ENCODE results near the gene CRYGD.
"Not testable (repeated sequence)": the region's sequence is repeated elsewhere in the genome, so short reads cannot be mapped to it uniquely, and the experiment has no call there.

CRYGD gene

DNA sequence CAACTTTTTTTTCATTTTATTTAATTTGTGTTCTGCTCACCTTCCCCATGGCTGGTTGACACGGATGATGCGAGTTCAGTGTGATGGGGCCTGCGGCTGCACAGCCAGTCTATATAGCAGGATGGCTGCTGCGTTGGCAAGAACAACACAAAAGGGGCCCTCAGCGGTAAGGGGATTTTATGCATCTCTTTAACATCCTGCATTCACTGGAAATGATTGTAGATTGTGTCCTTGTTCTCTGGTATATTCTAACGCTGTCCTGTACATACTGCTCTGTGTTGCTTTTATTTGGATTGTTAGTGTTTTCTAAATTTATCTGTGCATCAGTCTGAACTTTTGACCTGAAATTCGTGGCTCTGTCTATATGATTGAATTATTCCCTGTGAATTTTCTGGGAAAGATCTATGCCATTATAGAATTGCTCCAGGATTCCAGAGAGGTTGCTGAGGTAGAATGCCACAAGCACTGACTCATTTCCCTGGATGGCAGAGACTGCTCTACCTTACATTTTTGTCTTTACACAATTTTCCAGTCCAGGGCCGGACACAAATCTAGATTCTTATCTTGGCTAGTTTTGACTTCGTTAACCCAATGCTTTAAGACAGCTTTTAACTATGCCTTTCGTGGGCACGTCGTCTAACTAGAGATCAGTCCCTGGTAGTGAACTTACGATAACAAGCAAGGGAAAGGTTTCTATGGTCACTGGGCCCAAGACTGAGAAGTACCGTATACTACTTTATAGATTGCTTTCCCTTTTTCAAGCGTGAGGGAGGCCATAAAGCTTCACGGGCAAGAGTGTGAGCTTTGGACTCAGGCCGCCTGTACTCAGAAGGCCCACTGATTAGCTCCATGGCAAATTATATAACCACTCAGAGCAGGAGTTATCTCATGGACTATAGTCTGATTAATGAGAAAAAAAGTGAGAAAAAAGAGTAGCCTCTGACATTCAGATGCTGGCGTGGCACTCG, 5.7 kb upstream of the CRYGD start, which contains the start of gene CRYGC:
Gene CRYGC, minus strand, starts transcription at position 85 of the 968 bp plus-strand sequence. Its CDS starts 36 bp downstream, at position 49.
- no peak for DNase-seq

DNA sequence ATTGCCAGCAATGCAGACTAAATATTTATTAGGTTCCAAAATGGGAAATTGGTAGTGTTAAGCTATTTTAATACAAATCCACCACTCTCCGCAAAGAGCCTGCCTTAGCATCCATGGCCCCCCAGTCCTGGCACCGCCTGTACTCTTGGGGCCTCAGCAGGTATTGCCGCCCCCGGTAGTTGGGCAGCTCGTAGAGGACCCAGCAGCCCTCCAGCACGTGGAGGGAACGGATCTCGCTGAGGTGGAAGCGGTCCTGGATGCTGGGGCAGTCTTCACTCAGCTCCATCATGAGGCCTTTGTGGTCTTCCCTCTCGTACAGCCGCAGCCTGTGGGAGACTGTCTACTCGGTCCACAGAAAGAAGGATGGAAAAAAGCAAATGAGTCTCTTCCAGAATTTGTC, 3.8 kb upstream of the CRYGD start:
- DNase-seq = no peak

DNA sequence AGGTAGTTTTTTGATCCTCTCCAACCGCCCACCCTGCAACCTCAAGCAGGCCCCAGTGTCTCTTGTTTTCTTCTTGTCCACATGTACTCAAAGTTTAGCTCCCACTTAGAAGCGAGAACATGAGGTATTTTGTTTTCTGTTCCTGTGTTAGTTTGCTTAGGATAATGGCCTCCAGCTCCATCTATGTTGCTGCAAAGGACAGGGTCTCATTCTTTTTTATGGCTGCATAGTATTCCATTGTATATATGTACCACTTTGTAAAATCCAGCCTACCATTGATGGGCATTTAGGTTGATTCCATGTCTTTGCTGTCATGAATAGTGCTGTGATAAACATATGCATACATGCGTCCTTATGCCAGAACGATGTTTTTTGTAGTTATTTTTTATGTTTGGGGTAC, 2.8 kb upstream of the CRYGD start:
- no peak for DNase-seq

DNA sequence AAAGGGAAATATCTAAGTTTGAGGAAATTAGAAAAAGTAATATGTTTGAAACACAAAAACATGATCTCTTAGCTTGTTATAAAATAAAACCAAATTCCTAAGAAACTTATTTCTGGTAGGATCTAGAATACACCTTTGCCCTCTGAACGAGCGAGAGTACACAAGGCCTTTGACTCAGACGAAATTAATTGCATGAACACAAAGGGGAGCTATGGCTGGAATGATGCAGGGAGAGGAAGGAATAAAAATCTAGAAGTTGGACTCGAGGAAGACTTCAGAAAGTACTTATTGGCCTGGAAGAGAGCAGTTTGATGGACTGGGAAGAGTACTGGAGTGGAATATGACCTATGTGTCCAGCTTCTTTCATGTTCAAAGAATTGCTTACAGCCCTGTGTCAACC, 927 bp upstream of the CRYGD start:
- no peak for DNase-seq

DNA sequence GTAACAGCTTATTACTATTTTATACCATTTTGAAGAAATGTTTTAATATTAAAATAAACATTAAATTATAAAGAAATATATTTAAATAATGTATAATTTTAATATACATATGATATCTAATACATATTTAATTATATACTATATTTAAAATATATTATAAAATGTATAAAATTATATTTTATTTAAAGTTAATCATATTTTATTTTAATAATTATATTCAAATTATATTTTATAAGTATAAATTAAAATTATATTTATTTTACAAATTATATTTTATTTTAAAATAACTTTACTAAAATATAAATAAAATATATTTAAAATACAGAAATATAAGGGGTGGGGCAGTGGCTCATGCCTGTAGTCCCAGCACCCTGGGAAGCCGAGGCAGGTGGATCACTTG, 2.1 kb downstream of the CRYGD start:
- DNase-seq = no peak

DNA sequence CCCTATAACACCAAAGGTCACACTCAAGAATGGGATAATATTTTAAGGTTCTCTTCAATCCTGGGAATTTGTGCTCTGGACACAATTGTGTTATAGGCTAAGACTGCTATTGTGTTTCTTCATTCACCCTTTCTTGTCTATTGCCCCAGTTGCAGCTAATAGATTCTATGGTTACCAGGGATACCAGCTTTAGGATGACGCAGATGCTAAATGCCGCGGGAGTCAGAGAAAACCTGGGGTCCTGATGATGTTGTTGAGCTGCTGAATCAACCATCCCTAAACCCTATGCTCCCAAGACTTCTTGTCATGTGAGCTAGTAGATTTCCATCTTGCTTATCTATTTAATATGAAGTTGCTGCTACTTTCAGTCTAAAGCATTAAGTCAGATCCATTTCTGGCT, 5.4 kb downstream of the CRYGD start:
- DNase-seq = no peak

DNA sequence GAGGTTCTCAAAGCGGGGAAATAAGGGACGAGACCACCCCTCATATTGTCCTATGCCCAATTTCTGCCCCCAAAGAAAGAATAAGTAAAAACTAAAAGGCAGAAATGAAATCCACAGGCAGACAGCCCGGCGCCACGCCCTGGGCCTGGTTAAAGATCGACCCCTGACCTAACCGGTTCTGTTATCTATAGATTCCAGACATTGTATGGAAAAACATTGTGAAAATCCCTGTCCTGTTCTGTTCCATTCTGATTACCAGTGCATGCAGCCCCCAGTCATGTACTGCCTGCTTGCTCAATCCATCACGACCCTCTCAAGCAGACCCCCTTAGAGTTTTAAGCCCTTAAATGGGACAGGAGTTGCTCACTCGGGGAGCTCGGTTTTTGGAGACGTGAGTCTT, 6.9 kb downstream of the CRYGD start:
- DNase-seq = not testable (repeated sequence)

DNA sequence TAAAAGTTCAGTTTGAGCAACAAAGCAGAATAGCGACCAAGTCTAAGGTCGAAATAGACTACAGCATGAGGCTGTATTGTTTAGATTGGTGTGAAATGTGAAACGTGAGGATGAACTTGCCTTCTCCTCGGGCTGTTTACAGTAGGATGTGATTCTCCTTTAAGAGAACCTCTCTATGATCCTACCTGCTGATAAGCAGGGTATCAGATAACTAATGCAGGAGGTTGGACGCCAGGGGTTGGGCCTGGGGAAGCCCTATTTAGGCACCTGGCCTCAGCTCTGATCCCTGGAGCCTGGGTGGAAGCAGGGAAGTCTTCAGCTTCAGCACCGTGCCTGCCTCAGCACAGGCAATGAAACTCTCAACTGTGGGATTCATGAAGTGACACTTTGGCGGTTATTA, 11.4 kb downstream of the CRYGD start:
- no peak for DNase-seq

DNA sequence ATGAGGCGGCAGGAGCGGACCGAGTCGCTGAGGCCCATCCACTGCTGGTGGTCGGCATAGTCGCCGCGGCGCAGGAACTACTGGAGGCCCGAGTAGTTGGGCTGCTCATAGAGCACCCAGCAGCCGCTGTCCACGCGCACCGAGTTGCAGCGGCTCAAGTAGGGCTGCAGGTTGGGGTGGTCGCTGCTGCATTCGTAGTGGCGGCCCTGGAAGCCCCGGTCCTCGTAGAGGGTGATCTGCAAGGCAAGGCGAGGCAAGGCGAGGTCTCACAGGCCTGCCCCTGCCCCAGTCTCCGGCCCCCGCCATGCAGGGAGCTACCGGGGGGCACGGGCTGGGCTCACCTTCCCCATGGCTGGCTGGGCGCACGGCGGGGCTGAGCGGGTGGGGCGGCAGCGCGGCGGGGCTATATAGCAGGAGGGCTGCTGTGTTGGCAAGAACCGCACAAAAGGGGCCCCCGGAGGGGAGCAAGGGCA, 12.0 kb downstream of the CRYGD start:
- not testable (repeated sequence) for DNase-seq

DNA sequence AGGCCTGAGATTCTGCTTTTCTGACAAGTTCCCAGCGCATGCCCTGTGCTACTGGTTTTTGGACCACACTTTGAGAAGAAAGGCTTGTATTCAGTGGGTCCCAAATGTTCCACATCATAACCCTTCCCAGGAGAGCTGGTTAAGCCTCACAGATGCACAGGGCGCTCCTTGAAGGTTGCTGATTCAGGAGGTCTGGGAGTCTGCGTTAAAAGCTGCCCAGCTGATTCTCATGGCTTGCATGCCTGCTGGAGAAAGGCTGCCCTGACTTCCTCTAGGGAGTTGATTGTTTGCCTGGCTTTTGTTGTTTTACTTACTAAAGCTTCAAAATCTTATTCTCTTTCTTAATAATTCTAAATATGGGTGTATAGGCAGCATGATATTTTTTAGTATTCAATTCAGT, 20.7 kb downstream of the CRYGD start:
- DNase-seq = no peak

DNA sequence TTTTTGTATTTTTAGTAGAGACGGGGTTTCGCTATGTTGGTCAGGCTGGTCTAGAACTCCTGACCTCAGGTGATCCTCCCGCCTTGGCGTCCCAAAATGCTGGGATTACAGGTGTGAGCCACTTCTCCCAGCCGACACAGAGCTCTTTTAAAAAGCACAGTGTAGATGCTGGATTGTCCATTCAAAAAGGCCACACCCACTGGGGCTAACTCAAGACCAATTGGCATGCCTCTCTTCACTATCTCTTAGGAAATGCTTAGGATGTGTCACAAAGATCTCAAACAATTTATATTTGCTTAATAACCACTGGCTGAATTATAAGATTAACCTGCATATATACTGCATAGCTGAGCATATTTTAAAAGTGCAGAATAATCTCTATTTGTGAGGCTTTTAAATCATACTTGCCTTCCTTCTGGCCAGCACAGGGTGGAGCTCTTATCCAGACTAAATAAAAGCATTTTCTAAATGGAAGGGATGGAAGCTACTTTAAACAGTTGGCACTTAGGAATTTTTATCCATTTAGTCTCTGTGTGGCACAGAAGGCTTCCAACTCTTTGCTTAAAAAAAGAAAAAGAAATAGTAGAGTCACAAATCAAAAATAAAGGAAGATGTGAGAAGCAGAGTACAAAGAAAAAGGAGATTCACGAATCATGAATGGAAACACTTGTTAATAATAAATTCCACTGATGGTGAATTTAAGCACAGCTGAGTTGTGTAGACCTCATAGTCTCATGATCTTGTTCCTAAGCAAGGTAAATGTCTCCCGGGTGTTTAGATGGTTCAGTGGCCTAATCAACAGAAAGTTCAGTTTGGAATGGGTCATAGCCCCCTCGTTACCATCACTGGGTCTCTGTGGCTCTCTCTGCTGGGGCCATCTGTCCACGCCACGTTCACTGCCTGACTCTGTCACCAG, 22.4 kb downstream of the CRYGD start:
- DNase-seq = no peak

DNA sequence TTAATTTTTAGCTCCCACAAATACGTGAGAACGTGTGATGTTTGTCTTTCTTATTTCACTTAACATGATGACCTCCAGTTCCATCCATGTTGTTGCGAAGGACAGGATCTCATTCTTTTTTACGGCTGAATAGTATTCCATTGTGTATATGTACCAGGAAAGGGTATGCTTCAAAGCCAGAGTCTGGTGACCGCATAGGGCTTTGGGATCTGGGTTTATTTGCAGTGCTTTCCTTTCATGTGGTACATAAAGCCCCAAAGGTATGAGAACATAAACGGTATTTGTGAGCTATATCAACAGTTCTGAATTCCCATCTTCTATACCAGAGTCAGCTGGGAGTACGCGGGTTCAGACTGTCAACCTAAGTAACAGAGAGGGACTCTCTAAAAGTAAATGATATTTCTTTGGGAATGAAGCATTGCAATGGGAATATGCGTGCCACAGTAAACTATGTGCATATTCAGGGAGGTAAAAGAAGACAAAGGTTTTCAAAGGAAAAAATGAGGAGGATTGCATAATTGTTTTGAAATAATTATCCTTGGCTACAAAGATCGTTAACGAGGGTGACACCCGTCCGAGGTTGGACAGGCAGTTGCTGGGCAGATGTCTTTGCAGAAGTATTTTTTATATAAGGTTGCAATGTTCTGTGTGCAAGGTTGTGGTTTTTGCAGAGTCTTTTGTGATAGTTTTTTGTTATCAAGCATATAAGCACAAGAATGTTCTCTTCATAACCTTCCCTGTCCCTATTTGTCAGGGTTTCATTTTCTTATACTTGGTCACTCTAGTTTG, 24.4 kb downstream of the CRYGD start:
- no peak for DNase-seq

DNA sequence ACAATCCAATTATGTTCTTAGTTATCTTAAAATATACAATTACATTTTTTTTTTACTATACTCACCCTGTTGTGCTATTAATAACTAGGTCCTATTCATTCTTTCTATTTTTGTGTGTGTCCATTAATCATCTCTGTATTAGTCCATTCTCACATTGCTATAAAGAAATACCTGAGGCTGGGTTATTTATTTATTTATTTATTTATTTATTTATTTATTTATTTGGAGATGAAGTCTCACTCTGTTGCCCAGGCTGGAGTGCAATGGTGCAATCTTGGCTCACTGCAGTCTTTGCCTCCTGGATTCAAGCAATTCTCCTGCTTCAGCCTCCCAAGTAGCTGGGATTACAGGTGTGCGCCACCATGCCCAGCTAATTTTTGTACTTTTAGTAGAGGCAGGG, 25.6 kb downstream of the CRYGD start:
- not testable (repeated sequence) for DNase-seq

DNA sequence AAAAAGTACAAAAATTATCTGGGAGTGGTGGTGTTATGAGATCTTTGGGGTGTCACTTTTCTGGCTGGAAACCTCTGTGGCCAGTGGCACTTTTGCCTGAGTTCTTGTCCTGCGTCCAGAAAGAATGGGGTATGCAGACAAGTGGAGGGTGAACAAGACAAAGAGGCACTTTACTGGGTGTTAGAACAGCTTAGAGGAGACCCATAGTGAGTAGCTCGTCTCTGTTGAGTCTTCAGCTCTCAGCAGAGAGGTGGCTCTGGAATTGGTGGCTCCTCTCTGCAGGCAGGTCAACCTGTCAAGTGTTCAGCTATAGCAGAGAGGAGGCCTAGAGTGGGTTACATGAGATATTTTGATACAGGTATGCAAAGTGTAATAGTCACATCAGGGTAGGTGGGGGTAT, 26.1 kb downstream of the CRYGD start:
- DNase-seq = no peak

DNA sequence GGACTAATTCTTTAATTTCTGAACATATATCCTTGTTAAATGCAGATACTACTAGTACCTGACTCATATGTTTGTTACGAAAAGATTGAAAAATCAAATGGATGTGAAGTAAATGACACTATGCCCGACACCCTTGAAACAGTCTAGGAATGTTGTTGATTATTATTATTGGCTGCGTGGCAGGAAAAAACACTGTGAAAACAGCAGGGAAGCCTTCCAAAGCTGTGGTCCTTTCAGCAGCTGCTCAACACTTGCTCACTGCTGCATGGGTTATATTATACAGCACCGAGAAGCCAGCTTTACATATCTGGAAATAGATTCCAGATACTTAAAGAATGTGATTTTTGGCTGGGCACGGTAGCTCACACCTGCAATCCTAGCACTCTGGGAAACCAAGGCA, 26.5 kb downstream of the CRYGD start:
- DNase-seq = no peak

DNA sequence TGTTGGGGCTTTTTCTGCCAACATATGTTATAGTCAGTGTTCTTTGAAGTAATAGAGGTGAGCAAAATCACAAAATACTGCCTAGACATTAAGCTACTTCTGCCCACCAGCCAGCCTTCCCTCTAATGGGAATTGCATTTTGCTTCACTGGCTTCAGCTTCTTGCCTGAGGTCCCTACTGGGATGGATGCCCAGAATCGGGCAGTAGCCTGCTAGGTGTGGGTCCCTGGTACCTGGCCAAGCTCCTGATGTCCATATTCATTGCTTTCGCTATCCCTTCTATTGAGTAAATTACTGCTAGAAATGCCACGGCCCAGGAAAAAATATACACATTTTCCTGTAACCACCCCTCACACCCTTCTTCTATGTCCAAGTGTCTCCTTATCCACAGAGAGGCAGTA, 27.0 kb downstream of the CRYGD start:
- DNase-seq = no peak

DNA sequence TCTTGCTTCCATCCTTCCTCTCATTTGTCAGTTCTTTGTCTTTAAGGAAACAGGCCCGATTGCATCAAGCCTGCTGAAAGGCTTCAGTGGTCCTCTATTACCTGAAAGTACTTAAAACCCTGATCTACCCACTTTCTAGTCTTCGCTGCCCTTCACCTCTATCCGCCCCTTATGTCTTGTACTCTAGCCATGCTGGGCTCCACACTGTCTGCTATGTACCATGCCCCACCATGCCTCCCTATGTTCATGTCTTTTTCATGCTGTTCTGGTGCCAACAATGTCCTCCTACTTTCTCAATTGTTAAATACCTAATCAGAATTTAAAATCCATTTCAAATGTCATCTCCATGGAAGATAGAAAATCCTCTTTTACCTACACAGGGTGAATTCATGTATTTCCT, 28.2 kb downstream of the CRYGD start:
- DNase-seq = no peak

DNA sequence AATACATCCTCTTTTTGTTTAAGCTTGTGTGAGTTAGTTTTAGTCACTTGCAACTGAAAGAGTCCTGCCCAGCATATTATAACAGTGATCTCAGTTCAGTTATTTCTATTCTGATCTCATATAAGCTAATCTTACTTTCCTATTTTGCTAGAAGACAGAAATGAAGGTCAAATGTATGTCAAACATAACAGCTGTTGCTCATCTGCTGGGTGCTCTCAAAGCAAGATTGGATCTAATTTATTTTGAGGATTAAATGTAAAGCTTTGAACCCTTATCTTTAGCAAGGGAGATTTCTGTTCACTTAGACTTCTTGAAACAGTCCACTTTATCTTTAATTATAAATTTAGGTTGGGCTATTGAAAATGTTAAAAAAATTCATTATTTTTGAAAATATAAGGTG, 31.2 kb downstream of the CRYGD start:
- DNase-seq = no peak

DNA sequence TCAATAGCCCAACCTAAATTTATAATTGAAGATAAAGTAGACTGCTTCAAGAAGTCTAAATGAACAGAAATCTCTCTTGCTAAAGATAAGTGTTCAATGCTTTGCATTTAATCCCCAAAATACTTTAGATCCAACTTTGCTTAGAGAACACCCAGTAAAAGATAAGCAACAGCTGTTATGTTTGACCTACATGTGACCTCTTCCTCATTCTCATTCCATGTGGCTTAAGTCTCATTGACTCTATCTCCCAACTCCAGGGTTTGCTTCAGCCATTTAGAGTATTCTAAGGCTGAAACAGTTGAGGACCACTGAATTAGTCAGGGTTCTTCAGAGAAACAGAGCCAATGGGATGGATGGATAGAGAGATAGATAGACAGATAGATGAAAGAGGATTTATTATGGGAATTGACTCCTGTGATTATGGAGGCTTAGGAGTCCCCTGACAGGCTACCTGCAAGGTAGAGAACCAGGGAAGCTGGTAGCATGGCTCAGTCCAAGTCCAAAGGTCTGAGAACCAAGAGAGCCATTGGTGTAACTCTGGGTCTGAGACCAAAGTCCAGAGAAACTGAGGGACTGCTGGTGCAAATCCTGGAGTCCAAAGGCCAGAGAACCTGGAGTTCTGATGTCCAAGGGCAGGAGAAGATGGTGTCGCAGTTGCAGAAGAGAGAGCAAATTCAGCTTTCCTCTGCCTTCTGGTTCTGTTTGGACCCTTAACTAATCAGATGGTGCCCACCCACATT, 32.1 kb downstream of the CRYGD start:
- no peak for DNase-seq

DNA sequence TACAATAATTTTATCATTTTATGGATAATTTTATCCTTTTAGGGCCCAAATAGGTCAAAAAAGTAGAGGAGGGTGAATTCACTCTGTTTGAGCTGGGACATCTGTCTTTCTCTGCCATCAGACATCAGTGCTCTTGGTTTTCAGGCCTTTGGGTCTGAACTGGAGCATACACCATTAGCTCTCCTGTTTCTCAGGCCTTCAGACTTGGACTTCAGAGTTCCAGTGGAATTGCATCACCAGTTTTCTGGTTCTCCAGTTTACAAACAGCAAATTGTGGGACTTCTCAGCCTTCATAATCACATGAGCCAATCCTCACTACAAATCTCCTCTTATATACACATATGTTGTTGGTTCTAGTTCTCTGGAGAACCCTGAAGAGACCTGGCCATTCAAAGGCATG, 33.9 kb downstream of the CRYGD start:
- no peak for DNase-seq

DNA sequence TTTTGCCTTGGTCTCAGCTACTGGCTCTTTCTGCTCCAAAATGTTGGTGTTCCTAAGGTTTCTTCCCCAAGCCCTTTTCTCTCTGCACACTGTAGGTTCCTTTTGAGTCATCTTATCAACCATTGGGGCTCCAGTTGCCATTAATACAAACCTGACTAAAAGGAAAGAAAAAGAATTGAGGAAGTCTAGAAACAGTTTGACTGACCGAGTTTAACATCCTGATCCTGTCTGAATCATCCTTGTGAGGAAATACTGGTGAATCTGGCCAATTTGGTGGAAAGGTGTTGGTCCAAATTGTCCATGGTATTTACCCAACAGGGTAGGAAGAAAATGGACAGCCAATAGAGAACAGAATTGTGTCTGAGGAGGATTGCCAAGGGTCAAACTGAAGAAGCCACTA, 38.3 kb downstream of the CRYGD start:
- no peak for DNase-seq

DNA sequence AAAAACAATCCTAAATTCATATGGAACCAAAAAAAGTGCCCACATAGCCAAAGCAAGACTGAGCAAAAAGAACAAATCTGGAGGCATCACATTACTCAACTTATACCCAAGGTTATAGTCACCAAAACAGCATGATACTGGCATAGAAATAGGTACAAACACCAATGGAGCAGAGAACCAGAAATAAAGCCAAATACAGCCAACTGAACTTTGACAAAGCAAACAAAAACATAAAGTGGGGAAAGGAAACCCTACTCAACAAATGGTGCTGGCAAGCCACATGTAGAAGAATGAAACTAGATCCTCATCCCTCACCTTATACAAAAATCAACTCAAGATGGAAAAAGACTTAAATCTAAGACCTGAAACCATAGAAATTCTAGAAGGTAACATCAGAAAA, 40.5 kb downstream of the CRYGD start:
- no peak for DNase-seq

Data from activated effector memory CD4-positive, alpha-beta T cell treated with anti-CD3 and anti-CD28 coated beads, Interleukin-2, amount 50 U/mL, for 16 hours (primary cell).